ENCODE results near the gene ITPKB. TPM values are rescaled to one million over a fixed set of nuclear protein-coding genes. Genes with fewer than 3 reads are reported as not detected.

The ITPKB gene
- total RNA-seq, 1 experiment from 2014 or later, result 19.0 TPM

DNA sequence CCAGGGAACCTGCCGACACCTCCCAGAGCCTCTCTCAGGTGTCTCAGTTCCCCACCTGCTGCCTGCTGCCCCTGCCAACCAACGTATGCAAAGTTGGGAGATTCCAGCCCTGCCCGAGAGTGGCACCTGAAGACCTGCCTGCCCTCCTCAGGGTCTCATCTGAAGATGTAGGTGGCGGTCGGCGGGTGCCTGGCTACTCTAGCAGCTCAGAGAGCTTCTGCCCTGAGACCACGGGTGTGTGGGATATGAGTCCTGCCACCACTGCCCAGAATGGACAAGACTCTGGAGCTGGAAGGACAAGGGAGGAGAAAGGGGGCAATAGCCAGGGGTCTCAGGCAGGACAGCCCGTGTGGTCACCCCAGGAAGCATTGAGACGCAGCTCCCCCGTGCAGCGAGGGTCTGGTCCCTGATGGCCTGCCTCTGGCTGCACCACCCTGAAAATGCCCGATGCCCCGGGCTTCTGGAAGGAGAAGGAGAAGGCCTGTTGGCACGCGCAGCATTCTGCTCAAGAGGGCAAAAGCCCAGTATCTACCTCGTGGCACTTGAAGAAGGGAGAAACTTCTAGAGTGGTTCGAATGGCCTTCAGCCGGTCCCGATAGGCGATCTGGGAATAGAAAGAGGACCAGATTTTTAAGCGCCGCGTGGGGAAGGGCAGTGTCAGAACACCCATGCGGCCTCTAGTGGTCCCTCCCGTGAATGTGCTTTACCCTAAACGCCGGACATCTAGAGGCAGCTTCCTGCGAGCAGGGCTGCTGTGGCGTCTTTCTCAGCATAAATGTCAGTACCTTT lies 101.7 kb downstream of the ITPKB start:
- H3K4me3 ChIP-seq, result no peak overlapping the region
- no peaks in the 10 kb centered on the region for H3K9me3 ChIP-seq
- peaks cover 8% of the 10 kb centered on the region for H3K36me3 ChIP-seq
- no peak for DNase-seq
- no peaks in the 10 kb centered on the region for H3K27me3 ChIP-seq

DNA sequence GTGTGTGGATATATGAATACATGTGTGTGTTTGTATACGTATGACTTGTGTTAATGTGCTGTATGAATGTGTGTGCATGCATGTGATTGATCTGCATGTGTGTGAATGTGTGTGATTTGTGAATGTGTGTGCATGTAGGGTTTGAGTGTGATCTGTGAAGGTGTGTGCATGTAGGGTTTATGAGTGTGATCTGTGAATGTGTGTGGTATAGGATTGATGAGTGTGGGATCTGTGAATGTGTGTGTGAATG lies 102.3 kb downstream of the ITPKB start:
- Histone ChIP-seq H3K9me3 (no peaks in the 10 kb centered on the region), H3K36me3 (peaks cover 8% of the 10 kb centered on the region), H3K4me3 (no peak overlapping the region), H3K27me3 (no peaks in the 10 kb centered on the region)
- DNase-seq, result no peak

DNA sequence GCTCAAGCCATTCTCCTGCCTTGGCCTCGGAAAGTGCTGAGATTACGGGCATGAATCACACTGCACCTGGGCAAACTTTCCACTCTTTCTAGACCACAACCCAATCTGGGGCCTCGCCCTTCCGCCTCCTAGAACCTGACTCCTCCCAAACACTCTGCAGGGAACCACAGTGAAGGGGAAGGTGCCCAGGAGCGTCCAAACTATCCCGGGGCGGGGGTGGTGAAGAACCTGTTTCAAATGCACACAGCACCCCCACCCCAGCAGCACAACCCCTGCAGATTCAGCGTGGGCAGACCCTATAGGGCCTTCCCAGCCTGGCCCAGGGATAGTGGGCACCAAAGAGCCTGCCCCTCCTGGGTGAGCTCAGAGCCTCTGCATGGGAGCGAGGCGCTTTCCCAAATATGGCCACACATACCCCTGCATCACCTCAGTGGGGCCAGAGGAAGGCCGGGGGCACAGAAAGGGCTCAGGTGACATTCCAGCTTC lies 103.6 kb downstream of the ITPKB start:
- Histone ChIP-seq H3K4me3 (no peak overlapping the region), H3K27me3 (no peaks in the 10 kb centered on the region), H3K36me3 (peaks cover 8% of the 10 kb centered on the region), H3K9me3 (no peaks in the 10 kb centered on the region)
- no peak for DNase-seq

DNA sequence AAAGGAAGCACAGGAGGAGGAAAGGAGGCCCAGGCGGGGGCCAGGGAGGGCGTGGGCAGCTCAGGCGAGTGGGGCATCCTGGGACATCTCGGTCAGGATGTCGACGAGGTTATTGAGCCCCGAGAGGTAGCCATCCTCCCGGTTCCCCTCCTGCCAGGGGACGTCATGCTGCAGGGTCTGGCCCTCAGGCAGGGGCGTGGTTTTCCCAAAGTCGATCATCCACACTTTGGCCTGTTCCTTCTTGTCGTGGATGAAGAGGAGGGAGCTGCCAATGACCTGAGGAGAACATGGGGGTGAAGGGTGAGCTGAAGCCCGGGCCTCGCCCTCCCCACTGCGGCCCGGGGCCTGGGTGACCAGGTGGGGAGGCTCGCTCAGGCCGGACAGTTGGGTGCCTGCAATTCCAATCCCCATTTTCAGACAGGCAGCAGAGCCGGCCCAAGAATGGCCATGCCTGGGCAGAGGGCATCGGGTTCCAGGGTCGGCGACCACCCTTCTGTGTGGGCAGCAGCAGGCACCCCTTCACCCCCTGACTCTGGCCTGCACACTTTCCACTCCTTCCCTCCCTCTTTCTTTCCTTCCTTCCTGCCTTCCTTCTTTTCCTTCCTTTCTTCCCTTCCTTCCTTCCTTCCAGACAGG lies 104.4 kb downstream of the ITPKB start:
- Histone ChIP-seq H3K36me3 (peaks cover 8% of the 10 kb centered on the region), H3K4me3 (no peak overlapping the region), H3K9me3 (no peaks in the 10 kb centered on the region), H3K27me3 (no peaks in the 10 kb centered on the region)
- DNase-seq, result no peak

DNA sequence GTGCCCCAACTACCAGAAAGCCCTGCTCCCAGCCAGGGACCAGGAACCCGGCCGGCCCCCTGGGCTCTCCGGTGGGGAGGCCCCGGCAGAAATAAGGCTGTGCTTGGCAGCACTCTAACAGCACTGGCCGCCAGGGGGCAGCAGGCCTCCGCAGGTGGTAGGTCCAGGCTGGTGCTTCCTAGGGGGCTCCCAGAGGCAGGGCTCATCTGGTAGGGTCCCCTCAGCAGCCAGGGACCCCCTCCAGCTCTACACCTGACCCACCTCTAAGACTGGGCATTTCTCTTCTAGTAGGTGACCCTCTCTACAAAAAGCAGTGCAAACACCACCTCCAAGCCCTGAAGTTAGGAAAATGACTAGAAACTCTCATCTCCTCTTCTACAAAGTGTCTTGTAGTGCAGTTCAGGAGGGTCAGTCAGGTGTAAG lies 104.9 kb downstream of the ITPKB start:
- no peaks in the 10 kb centered on the region for H3K9me3 ChIP-seq
- peaks cover 8% of the 10 kb centered on the region for H3K36me3 ChIP-seq
- no peak overlapping the region for H3K4me3 ChIP-seq
- H3K27me3 ChIP-seq, result no peaks in the 10 kb centered on the region
- DNase-seq, result peak; percentile 66

DNA sequence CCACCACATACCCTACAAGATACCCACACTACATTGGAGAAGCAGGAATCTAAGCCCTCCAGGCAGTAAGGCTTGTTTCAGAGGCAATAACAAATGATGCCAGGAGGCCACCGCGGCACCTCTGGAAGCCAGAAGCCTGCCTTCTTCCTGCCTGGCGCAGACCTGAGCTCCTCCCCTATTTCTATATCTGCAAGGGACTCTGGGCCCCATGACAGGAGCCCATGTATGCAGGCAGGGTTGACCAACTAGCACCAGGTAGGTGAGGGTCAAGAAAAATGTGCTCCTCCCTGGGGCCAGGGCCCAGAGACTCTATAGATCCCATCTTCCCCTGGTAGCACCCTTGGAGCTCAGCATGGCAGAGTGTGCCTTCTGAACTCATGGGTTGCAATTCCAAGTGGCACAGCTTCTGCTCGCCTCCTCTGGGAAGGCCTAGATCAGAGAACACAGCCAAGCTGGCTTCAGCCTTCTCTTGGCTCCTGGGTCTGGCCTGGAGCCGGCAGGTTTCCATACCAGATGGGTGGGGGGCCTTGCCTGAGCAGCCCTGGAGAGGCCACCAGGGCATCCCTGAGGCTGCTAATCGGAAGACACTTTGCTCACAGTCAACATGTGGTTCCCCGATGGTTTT lies 105.4 kb downstream of the ITPKB start:
- Histone ChIP-seq H3K27me3 (no peaks in the 10 kb centered on the region), H3K36me3 (peaks cover 8% of the 10 kb centered on the region), H3K9me3 (no peaks in the 10 kb centered on the region), H3K4me3 (no peak overlapping the region)
- no peak for DNase-seq

DNA sequence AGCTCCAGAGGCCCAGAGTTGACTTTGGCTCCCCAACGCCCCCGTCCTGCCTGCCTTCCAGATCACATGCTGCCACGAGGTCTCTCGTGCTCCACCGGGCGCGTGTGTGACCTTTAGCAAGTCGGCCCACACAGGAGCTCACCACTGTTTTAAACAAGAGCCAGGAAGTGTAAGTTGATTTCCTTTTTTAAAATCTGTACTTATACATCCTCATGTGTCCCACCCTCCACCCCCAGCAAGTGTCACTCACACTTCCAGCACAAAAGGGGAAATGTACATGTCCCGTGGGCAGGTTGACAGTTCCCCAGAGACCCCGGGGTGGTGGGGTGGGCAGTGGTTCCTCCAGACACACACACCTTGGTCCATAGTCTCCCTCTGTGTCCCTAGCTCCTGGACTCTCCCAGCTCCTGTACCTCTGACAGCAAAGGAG lies 106.1 kb downstream of the ITPKB start:
- no peak for DNase-seq
- no peak overlapping the region for H3K4me3 ChIP-seq
- H3K9me3 ChIP-seq, result no peaks in the 10 kb centered on the region
- H3K36me3 ChIP-seq, result peaks cover 8% of the 10 kb centered on the region
- no peaks in the 10 kb centered on the region for H3K27me3 ChIP-seq

DNA sequence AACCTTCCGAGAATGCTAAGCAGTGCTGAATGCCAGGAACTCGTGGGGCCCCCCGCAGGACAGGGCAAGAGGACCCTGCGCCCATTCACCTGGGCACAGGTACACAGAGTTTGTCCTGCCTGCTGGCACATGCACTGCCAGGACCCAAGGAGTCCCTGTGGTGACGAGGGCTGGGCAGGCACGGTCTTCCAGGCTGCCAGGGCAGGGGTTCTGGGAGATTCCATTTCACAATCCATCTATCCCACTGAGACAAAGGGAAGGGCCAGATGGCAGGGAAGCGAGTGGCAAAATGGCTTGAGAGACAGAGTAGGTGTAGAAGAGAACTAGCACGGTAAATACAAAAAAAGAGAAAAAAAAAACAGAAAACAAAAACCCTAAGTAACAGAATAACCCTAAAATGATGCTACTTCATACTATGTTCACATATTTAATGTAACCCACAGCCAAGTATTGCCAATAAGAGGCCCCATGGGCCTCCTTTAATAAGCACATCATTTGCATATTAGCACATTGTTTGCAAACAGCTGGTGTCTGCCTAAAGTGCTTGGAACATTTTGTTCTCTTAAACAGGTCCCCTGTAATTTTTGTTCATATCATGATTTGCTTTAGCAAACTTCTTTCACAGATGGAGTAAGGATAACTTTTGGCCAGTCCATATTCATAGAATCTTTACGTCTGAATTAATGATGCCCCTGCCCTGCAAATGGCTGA lies 106.8 kb downstream of the ITPKB start:
- H3K4me3 ChIP-seq, result no peak overlapping the region
- H3K27me3 ChIP-seq, result no peaks in the 10 kb centered on the region
- DNase-seq, result no peak
- H3K36me3 ChIP-seq, result peaks cover 8% of the 10 kb centered on the region
- H3K9me3 ChIP-seq, result no peaks in the 10 kb centered on the region

DNA sequence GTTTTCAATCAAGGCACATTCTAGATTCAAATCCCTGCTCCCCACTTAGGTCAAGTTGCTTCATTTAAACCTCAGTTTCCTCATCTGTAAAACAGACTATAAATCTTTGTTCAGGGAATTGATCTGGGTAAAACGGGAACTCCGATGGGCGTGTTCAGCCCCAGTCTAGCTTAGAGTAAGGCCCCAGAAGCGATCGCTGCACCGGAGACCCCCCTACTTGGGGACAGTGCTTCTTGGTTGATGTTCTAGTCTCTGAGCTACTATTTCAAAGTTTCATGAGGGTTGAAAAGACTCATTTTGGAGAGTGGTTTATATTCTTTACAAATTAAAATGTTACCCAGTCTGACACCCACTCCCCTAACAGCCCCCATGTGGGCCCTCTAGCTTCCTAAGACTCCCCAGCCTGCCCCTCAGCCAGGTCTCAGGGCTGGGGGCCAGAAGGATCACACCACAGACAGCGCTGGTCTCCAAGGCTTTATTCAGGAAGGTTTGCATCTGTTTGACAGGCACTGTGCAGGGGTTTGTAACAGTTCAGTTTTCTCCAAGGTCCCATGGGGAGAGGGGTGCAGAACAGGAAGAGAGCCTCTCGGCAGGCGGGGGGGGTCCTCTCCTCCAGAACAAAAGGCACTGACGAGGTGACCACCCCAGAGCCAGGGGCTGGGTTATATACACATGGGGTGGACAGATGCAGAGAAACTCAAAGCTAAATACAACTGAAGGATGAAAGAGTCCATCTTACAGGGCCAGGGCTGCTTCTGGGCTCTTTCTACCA lies 107.7 kb downstream of the ITPKB start:
- H3K4me3 ChIP-seq, result no peak overlapping the region
- no peaks in the 10 kb centered on the region for H3K9me3 ChIP-seq
- peaks cover 8% of the 10 kb centered on the region for H3K36me3 ChIP-seq
- no peaks in the 10 kb centered on the region for H3K27me3 ChIP-seq
- DNase-seq, result no peak

DNA sequence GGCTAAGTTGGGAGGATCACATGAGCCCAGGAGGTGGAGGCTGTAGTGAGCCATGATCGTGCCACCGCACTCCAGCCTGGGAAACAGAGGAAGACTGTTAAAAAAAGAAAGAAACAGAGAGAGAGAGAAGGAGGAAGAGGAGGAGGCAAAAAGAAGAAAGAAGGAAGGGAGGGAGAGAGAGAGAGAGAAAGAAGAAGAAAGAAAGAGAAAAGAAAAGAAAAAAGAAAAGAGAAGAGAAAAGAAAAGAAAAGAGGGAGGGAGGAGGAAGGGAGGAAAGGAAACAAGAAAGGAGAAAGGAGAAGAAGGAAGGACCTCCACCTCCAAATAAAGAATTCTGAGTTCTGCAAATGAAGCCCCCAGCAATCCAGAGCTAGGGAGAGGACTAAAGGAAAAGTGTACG lies 108.5 kb downstream of the ITPKB start:
- DNase-seq, result no peak
- H3K4me3 ChIP-seq, result no peak overlapping the region
- no peaks in the 10 kb centered on the region for H3K27me3 ChIP-seq
- H3K9me3 ChIP-seq, result no peaks in the 10 kb centered on the region
- peaks cover 8% of the 10 kb centered on the region for H3K36me3 ChIP-seq

DNA sequence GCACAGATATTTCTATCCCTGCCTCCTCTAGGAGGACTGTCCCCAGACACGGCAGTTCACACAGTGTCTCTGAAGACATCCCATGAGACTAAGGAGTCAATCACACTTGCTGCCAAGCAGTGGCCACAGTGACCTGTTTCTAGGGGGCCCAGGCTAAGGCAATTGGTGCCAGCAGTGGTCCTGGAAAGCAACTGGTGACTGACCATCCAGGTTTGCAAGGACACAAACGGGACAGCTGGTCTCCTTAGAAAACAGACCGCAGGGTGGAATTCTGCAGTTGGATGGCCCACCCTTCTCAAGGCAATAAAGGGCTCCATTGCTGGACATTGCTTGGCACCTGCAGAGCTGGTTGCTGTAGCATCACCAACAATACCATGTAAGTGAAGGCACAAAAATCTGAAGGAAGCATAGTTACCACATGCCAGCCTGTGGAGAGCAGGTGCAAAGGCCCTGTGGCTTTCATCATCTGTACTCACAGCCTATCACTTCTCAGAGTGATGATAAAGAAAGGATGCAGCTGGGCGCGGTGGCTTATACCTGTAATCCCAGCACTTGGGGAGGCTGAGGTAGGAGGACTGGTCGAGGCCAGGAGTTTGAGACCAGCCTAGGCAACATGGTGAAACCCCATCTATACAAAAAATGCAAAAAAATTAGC lies 109.1 kb downstream of the ITPKB start:
- no peak for DNase-seq
- Histone ChIP-seq H3K4me3 (no peak overlapping the region), H3K36me3 (peaks cover 8% of the 10 kb centered on the region), H3K27me3 (no peaks in the 10 kb centered on the region), H3K9me3 (no peaks in the 10 kb centered on the region)

DNA sequence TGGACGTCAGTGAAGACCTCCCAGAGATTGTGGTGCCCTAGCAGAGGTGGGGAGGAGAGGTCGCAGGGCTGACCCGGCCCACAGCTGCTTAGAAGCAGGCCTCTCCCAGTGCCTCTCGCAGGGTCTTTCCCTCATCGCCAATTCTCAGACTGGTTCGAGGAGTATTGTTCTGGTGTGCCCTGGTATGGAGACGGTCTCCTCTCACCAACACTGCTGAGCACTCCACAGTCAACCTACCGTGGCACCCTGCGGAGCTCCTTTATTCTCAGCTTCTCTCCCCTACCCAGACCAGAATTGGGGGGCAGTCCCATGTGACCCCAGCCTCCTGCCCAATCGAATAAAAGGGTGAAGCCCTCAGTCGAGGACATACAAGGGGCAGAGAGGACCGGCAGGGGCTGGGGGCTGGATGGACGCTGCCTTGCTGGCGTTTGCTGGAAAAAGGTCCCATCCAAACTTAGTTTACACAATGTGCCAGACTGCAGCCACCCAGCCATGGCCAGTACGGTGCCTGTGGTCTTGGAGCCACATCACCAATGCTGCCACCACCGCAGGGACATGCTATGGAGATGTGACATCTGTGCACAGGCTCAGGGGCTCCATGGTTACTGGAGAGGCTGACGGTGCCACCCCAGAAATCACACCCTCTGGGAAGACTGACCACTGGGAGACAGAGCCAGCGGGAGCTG lies 109.7 kb downstream of the ITPKB start:
- no peaks in the 10 kb centered on the region for H3K27me3 ChIP-seq
- no peak for DNase-seq
- H3K4me3 ChIP-seq, result no peak overlapping the region
- peaks cover 6% of the 10 kb centered on the region for H3K36me3 ChIP-seq
- H3K9me3 ChIP-seq, result no peaks in the 10 kb centered on the region

DNA sequence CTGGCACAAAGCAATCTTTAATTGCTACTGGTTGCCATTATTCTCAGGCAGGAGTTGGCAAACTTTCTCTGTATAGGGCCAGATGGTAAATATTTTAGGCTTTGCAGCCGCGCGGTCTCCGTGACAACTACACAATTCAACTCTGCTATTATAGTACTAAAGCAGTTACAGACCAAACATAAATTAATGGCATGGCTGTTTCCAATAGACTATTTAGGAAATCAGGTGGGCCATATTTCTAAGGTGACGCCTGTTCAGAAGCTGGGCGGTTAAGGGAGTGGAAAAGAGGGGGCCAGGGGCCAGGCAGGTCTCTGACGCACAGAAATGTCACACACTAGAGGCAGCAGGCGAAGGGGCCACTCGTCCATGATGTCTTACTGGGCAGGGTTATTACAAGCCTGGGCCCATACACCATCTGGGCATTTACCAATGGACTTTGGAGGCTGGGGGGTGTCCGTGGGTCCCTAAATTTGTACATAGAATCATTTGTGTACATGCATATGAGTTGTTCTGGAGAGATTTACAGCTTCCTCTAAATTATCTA lies 110.4 kb downstream of the ITPKB start:
- DNase-seq, result no peak
- Histone ChIP-seq H3K36me3 (peaks cover 1% of the 10 kb centered on the region), H3K9me3 (no peaks in the 10 kb centered on the region), H3K27me3 (no peaks in the 10 kb centered on the region), H3K4me3 (no peak overlapping the region)

DNA sequence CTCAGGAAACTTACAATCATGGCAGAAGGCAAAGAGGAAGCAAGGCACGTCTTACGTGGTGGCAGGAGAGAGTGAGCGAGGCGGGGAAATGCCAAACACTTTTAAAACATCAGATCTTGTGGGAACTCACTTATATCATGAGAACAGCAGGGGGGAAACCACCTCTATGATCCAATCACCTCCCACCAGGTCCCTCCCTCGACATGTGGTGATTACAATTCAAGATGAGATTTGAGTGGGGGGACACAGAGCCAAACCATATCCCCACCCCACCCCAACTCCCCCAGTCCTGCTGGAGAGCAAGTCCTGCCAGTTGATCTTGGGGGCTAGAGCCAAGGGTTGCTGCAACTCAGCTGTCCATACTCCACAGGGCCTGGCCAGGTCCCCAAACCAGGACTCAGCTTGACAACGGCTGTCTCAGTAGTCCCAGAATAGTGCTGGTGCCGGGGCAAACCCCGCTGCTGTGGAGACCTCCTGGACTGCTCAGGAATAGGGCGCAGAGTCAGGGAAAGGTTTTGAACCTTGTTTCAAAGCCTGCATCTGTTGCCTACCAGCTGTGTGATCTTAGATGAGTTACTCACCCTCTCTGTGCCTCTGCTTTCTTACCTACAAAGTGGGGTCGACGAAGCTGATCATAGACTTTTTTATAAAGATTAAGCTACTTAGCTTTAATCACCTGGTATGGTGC lies 111.0 kb downstream of the ITPKB start:
- no peaks in the 10 kb centered on the region for H3K36me3 ChIP-seq
- no peaks in the 10 kb centered on the region for H3K9me3 ChIP-seq
- no peaks in the 10 kb centered on the region for H3K27me3 ChIP-seq
- no peak overlapping the region for H3K4me3 ChIP-seq
- DNase-seq, result no peak
